Dermis blood vessel endothelial cell (primary cell): Measurements from ENCODE around the gene ANP32D. TPM values are rescaled to one million over a fixed set of nuclear protein-coding genes. Genes with fewer than 3 reads are reported as not detected.
"Not testable (repeated sequence)": the region's sequence is repeated elsewhere in the genome, so short reads cannot be mapped to it uniquely, and the experiment has no call there.

Source experiments
- DNase-seq: peaks from one replicate; pipeline ENCODE4 v3.0.0; 2010
- total RNA-seq: library from RNA; depleted of rRNA; stranded (reverse); fragments of >200 nt; gene quantifications from 2 replicates; pipeline ENCODE4 v1.2.3, GENCODE V29; 2014

The ANP32D gene
- total RNA-seq, 1 donor from 2014 or later: not detected

- no peak for DNase-seq
Measured at GRCh38 chr12:48508987-48509386, 36.6 kb downstream of the ANP32D start.

GRCh38 chr12:48510111-48510510, 37.8 kb downstream of the ANP32D start:
- no peak for DNase-seq

DNA sequence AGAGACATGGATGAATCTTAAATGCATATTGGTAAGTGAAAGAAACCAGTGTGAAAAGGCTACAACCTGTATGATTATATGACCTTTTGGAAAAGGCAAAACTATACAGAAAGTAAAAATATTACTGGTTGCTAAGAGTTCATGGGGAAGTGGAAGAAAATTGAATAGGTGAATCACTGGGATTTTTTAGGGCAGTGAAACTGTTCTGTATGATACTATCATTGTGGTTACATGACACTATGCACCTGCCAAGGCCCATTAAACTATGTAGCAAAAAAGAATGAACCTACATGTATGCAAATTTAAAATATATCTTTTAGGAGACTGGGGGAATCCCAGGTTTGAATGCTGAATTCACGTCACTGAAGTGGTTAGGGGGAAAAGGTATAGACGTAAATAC, 40.5 kb downstream of the ANP32D start:
- DNase-seq: no peak

- no peak for DNase-seq
Measured at GRCh38 chr12:48514728-48515127, 42.4 kb downstream of the ANP32D start.

DNA sequence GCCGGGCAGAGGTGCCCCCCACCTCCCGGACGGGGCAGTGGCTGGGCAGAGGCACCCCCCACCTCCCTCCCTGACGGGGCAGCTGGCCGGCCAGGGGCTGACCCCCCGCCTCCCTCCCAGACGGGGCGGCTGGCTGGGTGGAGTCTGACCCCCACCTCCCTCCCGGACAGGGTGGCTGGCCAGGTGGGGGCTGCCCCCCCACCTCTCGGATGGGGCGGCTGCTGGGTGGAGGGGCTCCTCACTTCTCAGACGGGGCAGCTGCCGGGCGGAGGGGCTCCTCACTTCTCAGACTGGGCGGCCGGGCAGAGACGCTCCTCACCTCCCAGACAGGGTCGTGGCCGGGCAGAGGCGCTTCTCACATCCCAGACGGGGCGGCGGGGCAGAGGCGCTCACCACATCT, 48.0 kb downstream of the ANP32D start:
- DNase-seq: not testable (repeated sequence)

Other genes with a start within 250 kb of the ANP32D start
- gene ZNF641, start 121.6 kb upstream of the ANP32D start, total RNA-seq: 3.1 and 4.3 TPM in 2 replicates
- gene C12orf54, start 9.9 kb downstream of the ANP32D start, total RNA-seq: not detected in 2 replicates
- gene OR8S1, start 53.1 kb downstream of the ANP32D start, total RNA-seq: not detected in 2 replicates
- not detected in 2 replicates for gene LALBA, start 97.5 kb downstream of the ANP32D start, total RNA-seq
- gene KANSL2, start 209.7 kb downstream of the ANP32D start, total RNA-seq: 55.8 and 63.0 TPM in 2 replicates
- gene CCNT1, start 244.1 kb downstream of the ANP32D start, total RNA-seq: 25.9 and 28.3 TPM in 2 replicates